ENCODE measurements around the gene TRIM27. TPM values are rescaled to one million over a fixed set of nuclear protein-coding genes. Genes with fewer than 3 reads are reported as not detected.

TRIM27 gene
- total RNA-seq, 1 experiment from 2014 or later = 79.8 TPM

GRCh38 chr6:28968476-28968875, 44.7 kb upstream of the TRIM27 start (continued):
- no peak for TF ChIP-seq TEAD1 (CRISPR knock-in tag; IDR thresholded peaks at IDR 0.05)
- no peak for TF ChIP-seq PRRX2 (CRISPR knock-in tag; IDR thresholded peaks at IDR 0.05)
- TF ChIP-seq AFF4 (CRISPR knock-in tag; IDR thresholded peaks at IDR 0.05; ENCODE audit: borderline replicate concordance) = no peak
- TF ChIP-seq CREB1 (CRISPR knock-in tag; IDR thresholded peaks at IDR 0.05) = no peak
- no peak for TF ChIP-seq ZNF219 (CRISPR knock-in tag; IDR thresholded peaks at IDR 0.05; ENCODE audit: borderline replicate concordance)
- TF ChIP-seq E2F1 (CRISPR knock-in tag; IDR thresholded peaks at IDR 0.05) = no peak
- no peak for TF ChIP-seq SOX15 (CRISPR knock-in tag; IDR thresholded peaks at IDR 0.05)
- TF ChIP-seq GRHL2 (CRISPR knock-in tag; IDR thresholded peaks at IDR 0.05; ENCODE audit: insufficient replicate concordance, severe bottlenecking) = no peak
- TF ChIP-seq CTCF (IDR thresholded peaks at IDR 0.05) = no peak
- TF ChIP-seq ZNF425 (CRISPR knock-in tag; conservative IDR thresholded peaks at IDR 0.05) = no peak
- no peak for TF ChIP-seq FOXK1 (CRISPR knock-in tag; IDR thresholded peaks at IDR 0.05)
- no peak for TF ChIP-seq E2F5 (CRISPR knock-in tag; IDR thresholded peaks at IDR 0.05)
- no peak for TF ChIP-seq NR2C2 (CRISPR knock-in tag; IDR thresholded peaks at IDR 0.05)

- DNase-seq (ENCODE audit: low spot score) (no peak), ATAC-seq (no peak)
- ChIA-PET POLR2A (no interaction called here), CTCF (no interaction called here)
- peaks cover 48% of the 10 kb centered on the region for H3K9me3 Mint-ChIP-seq
- no peak overlapping the region for H3K4me3 Mint-ChIP-seq
- H3K27me3 Mint-ChIP-seq (ENCODE audit: low read depth) = peaks cover 15% of the 10 kb centered on the region
- peaks cover 4% of the 10 kb centered on the region for H3K4me1 Mint-ChIP-seq
- H3K27ac Mint-ChIP-seq = no peak overlapping the region
- peaks cover 21% of the 10 kb centered on the region for H3K36me3 Mint-ChIP-seq
- TF ChIP-seq AFF4 (CRISPR knock-in tag; IDR thresholded peaks at IDR 0.05; ENCODE audit: borderline replicate concordance) (no peak), HMGA2 (CRISPR knock-in tag; IDR thresholded peaks at IDR 0.05) (no peak), USF1 (CRISPR knock-in tag; IDR thresholded peaks at IDR 0.05) (no peak), SP1 (CRISPR knock-in tag; conservative IDR thresholded peaks at IDR 0.05) (no peak), EMX1 (CRISPR knock-in tag; IDR thresholded peaks at IDR 0.05) (no peak), ZNF396 (CRISPR knock-in tag; IDR thresholded peaks at IDR 0.05; ENCODE audit: borderline replicate concordance) (no peak), GTF2I (CRISPR knock-in tag; conservative IDR thresholded peaks at IDR 0.05) (no peak), TEAD4 (CRISPR knock-in tag; IDR thresholded peaks at IDR 0.05) (no peak), PRRX2 (CRISPR knock-in tag; IDR thresholded peaks at IDR 0.05) (no peak), E2F1 (CRISPR knock-in tag; IDR thresholded peaks at IDR 0.05) (no peak)
Measured at GRCh38 chr6:28965706-28966105, 41.9 kb upstream of the TRIM27 start.
